DMS79 treated with DMSO at 0.1 percent for 48 hours (cell line): ENCODE measurements around the gene PPP3CB.

Experiments
- DNase-seq: peaks from one replicate; lab custom pipeline; 2025; lab: John Stamatoyannopoulos, UW

Gene PPP3CB

GRCh38 chr10:73480158-73480557 is 15.7 kb downstream of the PPP3CB start:
- no peak for DNase-seq

- no peak for DNase-seq
These were observed 17.2 kb downstream of the PPP3CB start for GRCh38 chr10:73478636-73479035.

- DNase-seq, result no peak
These were observed 24.6 kb downstream of the PPP3CB start for GRCh38 chr10:73471226-73471625.

GRCh38 chr10:73469579-73469978 is 26.2 kb downstream of the PPP3CB start:
- no peak for DNase-seq

GRCh38 chr10:73467206-73467605 is 28.6 kb downstream of the PPP3CB start:
- DNase-seq, result no peak

GRCh38 chr10:73465978-73466726 is 29.7 kb downstream of the PPP3CB start:
- no peak for DNase-seq

GRCh38 chr10:73460897-73461296 is 34.9 kb downstream of the PPP3CB start:
- DNase-seq, result no peak

GRCh38 chr10:73459683-73460314 is 36.0 kb downstream of the PPP3CB start:
- DNase-seq, result no peak

- DNase-seq, result no peak
These were observed 39.5 kb downstream of the PPP3CB start for GRCh38 chr10:73456187-73456890.

GRCh38 chr10:73449113-73449512 is 46.7 kb downstream of the PPP3CB start:
- no peak for DNase-seq

GRCh38 chr10:73448384-73448783 is 47.4 kb downstream of the PPP3CB start:
- DNase-seq, result no peak

- DNase-seq, result no peak
These were observed 48.9 kb downstream of the PPP3CB start for GRCh38 chr10:73446926-73447325.

GRCh38 chr10:73444457-73444856 is 51.4 kb downstream of the PPP3CB start:
- no peak for DNase-seq

- DNase-seq, result no peak
These were observed 56.1 kb downstream of the PPP3CB start for GRCh38 chr10:73439605-73440312.

GRCh38 chr10:73439055-73439454 is 56.8 kb downstream of the PPP3CB start:
- DNase-seq, result no peak

GRCh38 chr10:73433538-73433867 is 62.3 kb downstream of the PPP3CB start, which contains the start of gene MSS51:
Gene MSS51, minus strand, starts transcription at chr10:73433561. Its CDS starts 5,277 bp downstream, at chr10:73428284.
- no peak for DNase-seq

GRCh38 chr10:73432646-73433537 is 62.9 kb downstream of the PPP3CB start:
- no peak for DNase-seq

- no peak for DNase-seq
These were observed 69.5 kb downstream of the PPP3CB start for GRCh38 chr10:73426318-73426717.

GRCh38 chr10:73424478-73424877 is 71.3 kb downstream of the PPP3CB start:
- DNase-seq, result no peak

GRCh38 chr10:73423309-73423708 is 72.5 kb downstream of the PPP3CB start:
- DNase-seq, result no peak

GRCh38 chr10:73416571-73416970 is 79.3 kb downstream of the PPP3CB start:
- no peak for DNase-seq
